Activated naive CD4-positive, alpha-beta T cell (primary cell): ENCODE results near the gene LRRC4C.

Source experiments
- DNase-seq, 4 experiments: peaks; one replicate each; lab custom pipeline; 2025; lab: John Stamatoyannopoulos, UW

LRRC4C gene

DNA sequence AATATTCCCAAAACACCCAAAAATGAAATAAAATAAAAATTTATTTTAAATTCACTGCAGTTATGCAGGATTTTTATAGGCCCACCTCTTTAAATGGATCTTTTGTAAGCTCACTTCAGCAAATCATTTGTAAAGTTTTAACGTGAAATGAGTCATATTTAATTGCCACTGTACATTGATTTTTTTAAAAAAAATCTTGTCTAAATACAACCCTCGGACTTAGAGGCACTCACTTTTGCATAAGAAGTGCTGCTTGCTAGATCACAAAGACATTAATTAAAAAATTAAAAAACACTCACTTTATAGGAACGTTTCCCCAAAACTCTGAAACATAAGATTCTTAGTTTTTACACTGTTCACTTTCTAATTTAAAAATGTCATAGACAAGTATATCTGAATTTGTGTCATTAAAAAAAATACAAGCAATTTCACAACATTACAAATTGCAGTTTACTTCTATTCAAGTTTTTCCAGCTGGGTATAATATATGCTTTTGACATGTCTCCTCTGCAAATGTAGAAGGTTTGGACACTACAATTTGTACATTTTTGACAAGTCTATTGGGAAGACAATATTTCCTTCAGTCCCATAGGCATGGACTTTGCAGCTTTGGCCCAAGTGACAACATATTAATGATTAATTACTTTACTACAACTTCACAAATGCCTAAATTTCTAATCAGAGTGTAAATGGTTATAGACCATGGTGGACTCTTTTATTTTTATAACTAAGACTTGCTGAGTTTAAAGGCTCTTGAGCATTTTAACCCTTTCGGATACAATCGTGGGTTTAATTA, 1088.4 kb downstream of the LRRC4C start:
- no peak for DNase-seq

GRCh38 chr11:40360206-40360798, 1099.2 kb downstream of the LRRC4C start:
- no peak for DNase-seq

GRCh38 chr11:40354121-40354520, 1105.3 kb downstream of the LRRC4C start:
- DNase-seq, result no peak

DNA sequence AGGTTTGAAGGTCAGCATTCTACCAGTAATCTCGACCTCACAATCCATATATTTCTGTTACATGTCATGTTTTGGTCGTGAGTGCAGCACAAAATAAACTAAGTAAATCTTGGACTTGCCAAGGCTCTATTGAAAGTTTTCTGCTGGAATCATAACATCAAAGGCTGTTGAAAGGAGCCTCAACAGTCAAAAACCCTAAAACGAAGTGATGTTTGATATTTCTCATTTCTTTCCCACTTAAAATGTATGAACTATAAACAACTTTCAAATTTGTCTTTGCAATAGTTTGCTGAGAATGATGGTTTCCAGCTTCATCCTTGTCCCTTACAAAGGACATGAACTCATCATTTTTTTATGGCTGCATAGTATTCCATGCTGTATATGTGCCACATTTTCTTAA, 1118.5 kb downstream of the LRRC4C start:
- no peak for DNase-seq

DNA sequence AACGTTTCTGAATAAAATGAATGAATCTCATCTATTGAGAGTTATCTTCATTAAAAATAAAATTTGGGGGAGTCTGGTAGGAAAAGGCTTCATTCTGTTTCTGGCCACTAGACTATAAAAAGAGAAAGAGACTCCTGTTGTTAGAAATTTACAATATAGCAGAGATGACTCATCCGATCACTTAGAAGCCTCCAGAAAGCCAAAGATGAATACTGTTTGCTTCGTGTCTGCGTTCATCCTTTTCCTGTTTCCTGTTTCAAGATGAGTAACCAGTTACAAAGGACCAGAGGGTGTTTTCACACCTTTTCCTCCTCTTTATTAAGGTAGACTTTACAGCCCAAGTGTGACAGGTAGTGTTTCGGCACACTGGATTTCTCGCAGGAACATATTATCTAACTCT, 1120.7 kb downstream of the LRRC4C start:
- DNase-seq, result no peak

GRCh38 chr11:40338062-40338461, 1121.4 kb downstream of the LRRC4C start:
- no peak for DNase-seq

- DNase-seq, result no peak
Measured at GRCh38 chr11:40337118-40337517, 1122.3 kb downstream of the LRRC4C start.

DNA sequence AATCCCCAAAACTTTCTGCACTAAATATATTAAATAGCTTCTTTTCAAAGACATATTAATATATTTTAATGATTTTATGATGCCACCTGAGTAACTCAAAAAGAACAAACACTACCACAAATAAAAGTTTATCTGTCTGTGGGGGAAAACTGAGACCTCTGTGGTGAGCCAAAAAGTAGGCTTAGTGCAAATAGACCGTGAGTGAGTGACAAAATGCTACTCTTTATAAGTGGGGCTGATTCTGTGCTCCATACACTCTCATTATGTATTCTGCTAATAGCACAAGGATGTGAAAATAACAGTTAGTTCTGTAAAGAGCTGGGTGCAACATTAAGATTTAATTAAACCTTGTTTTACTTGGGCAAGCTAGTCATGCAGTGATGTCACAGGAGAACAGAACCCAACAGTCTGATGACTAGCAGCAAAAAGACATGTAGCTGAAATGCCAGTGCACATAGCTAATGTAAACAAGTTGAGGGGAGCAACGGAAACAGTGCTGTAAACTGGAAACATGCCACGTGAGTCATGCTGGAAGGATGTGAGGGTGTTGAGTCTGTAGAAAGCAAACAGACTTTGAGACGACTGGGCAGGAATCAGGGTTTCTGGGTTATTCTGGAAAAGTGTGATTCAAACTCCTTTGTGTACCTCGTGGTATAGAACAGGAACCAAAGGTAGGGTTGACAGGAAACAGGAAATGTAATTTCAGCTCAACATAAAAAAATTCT, 1130.4 kb downstream of the LRRC4C start:
- DNase-seq, result no peak

- DNase-seq, result no peak
Measured at GRCh38 chr11:40323241-40323640, 1136.2 kb downstream of the LRRC4C start.

GRCh38 chr11:40321537-40321936, 1137.9 kb downstream of the LRRC4C start:
- DNase-seq, result no peak

GRCh38 chr11:40316171-40316570, 1143.3 kb downstream of the LRRC4C start:
- no peak for DNase-seq

- no peak for DNase-seq
Measured at GRCh38 chr11:40315122-40315521, 1144.3 kb downstream of the LRRC4C start.

DNA sequence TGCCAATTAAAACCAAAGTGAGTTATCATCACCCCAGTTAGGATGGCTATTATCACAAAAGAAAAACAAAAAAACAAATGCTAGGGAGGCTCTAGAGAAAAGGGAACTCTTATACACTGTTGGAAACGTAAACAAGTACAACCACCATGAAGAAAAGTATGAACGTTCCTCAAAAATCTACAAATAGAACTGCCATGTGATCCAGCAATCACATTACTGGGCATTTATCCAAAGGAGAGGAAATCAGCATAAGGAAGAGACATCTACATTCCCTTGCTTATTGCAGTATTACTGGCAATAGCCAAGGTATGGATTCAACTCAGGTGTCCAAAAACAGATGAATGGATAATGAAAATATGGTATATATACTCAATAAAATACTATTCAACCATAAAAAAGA, 1145.1 kb downstream of the LRRC4C start:
- DNase-seq, result no peak

- DNase-seq, result no peak
Measured at GRCh38 chr11:40306938-40307548, 1152.4 kb downstream of the LRRC4C start.

DNA sequence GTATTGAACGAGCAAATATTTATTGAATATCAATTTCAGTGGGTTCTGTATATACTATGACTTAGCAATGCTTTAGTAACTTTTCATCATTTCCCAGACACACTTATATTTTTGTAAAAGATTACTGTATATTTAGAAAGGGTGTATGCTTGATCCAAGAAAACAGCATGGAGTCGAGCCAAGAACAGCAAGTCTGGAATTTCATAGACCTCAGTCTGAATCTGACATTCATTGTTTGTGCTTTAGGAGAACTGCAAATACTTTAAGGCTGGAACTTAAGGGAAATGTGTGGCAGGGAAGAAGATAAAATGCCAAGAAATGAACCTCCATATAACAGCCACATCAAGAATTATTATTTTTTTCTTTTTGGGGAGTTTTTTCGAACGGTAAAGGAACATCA, 1156.8 kb downstream of the LRRC4C start:
- DNase-seq, result no peak

GRCh38 chr11:40295466-40295865, 1164.0 kb downstream of the LRRC4C start:
- no peak for DNase-seq

DNA sequence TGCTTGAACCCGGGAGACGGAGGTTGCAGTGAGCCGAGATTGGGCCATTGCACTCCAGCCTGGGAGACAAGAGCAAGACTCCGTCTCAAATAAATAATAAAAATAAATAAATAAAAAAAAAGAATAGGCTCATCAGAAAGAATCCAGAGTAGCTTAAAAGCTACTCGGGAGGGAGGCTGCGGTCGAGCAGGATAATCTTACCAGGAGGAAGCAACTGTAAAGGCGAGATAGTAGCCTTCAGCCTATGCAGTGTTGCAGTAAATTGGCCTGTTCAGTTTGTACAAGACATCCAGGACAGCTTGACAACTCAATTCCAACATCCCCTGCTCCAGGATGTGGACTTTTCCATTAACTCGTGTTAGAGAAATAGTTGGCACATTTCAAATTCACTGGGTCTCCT, 1164.7 kb downstream of the LRRC4C start:
- DNase-seq, result no peak

GRCh38 chr11:40294349-40294735, 1165.1 kb downstream of the LRRC4C start:
- DNase-seq, result no peak

- DNase-seq, result no peak
Measured at GRCh38 chr11:40293655-40294348, 1165.7 kb downstream of the LRRC4C start.

GRCh38 chr11:40292721-40293508, 1166.5 kb downstream of the LRRC4C start:
- DNase-seq, result no peak

- DNase-seq, result no peak
Measured at GRCh38 chr11:40291741-40292140, 1167.7 kb downstream of the LRRC4C start.
